Stimulated activated CD4-positive, alpha-beta T cell treated with anti-CD3 and anti-CD28 coated beads, Interleukin-1b, Interleukin-23, amount 100 ng/mL, for 48 hours (primary cell): Measurements from ENCODE around the gene PEX26.
"Not testable (repeated sequence)": the region's sequence is repeated elsewhere in the genome, so short reads cannot be mapped to it uniquely, and the experiment has no call there.

Experiments
- DNase-seq: peaks from one replicate; pipeline ENCODE4 v3.0.0-alpha.2; 2020

The PEX26 gene

GRCh38 chr22:18077639-18078328 lies at the start of gene PEX26:
PEX26 (plus strand) TSS chr22:18077990; CDS start chr22:18078377, 387 bp downstream.
- peak; percentile 96 for DNase-seq

- DNase-seq, result no peak
These were observed 48.8 kb upstream of the PEX26 start for GRCh38 chr22:18028817-18029527.

GRCh38 chr22:18029686-18030267 lies 48.0 kb upstream of the PEX26 start:
- no peak for DNase-seq

- DNase-seq, result no peak
These were observed 45.9 kb upstream of the PEX26 start for GRCh38 chr22:18031695-18032454.

GRCh38 chr22:18032455-18033101 lies 45.2 kb upstream of the PEX26 start:
- no peak for DNase-seq

GRCh38 chr22:18033204-18033998 lies 44.4 kb upstream of the PEX26 start:
- no peak for DNase-seq

GRCh38 chr22:18034076-18034475 lies 43.7 kb upstream of the PEX26 start:
- DNase-seq, result no peak

- DNase-seq, result no peak
These were observed 42.0 kb upstream of the PEX26 start for GRCh38 chr22:18035751-18036150.

- not testable (repeated sequence) for DNase-seq
These were observed 36.9 kb upstream of the PEX26 start for GRCh38 chr22:18040898-18041297.

- DNase-seq, result no peak
These were observed 35.1 kb upstream of the PEX26 start for GRCh38 chr22:18042685-18043084.

- no peak for DNase-seq
These were observed 33.1 kb upstream of the PEX26 start for GRCh38 chr22:18044548-18045271.

- no peak for DNase-seq
These were observed 32.0 kb upstream of the PEX26 start for GRCh38 chr22:18045794-18046193.

GRCh38 chr22:18048041-18048440 lies 29.7 kb upstream of the PEX26 start:
- DNase-seq, result no peak

GRCh38 chr22:18048441-18048898 lies 29.3 kb upstream of the PEX26 start:
- no peak for DNase-seq

- DNase-seq, result no peak
These were observed 27.7 kb upstream of the PEX26 start for GRCh38 chr22:18050065-18050464.

GRCh38 chr22:18051113-18051512 lies 26.7 kb upstream of the PEX26 start:
- DNase-seq, result not testable (repeated sequence)

GRCh38 chr22:18053216-18053946 lies 24.4 kb upstream of the PEX26 start:
- not testable (repeated sequence) for DNase-seq

GRCh38 chr22:18055619-18056160 lies 22.1 kb upstream of the PEX26 start:
- no peak for DNase-seq

- no peak for DNase-seq
These were observed 21.6 kb upstream of the PEX26 start for GRCh38 chr22:18056161-18056666.
